ENCODE measurements around the gene SH3BP4. TPM values are rescaled to one million over a fixed set of nuclear protein-coding genes. Genes with fewer than 3 reads are reported as not detected.

Gene SH3BP4
- total RNA-seq, 1 donor from 2014 or later, result 19.2 TPM

GRCh38 chr2:235029054-235029453, 77.2 kb downstream of the SH3BP4 start:
- Histone ChIP-seq H3K27me3 (no peaks in the 10 kb centered on the region), H3K36me3 (no peaks in the 10 kb centered on the region), H3K4me1 (peaks cover 45% of the 10 kb centered on the region), H3K27ac (no peak overlapping the region), H3K9me3 (no peaks in the 10 kb centered on the region), H3K4me3 (no peak overlapping the region)
- TF ChIP-seq CTCF (IDR thresholded peaks at IDR 0.05) (no peak), POLR2AphosphoS5 (IDR thresholded peaks at IDR 0.05; ENCODE audit: insufficient read depth in 1 of 2, low read depth in 1 of 2) (no peak), POLR2A (IDR thresholded peaks at IDR 0.05) (no peak)
- intact Hi-C loops (cut with DNase I), result no loop called here
- DNase-seq (ENCODE audit: extremely low spot score in 2 of 2), result no peak

- Histone ChIP-seq H3K27me3 (no peaks in the 10 kb centered on the region), H3K27ac (no peak overlapping the region), H3K9me3 (no peaks in the 10 kb centered on the region), H3K4me1 (peaks cover 35% of the 10 kb centered on the region), H3K36me3 (no peaks in the 10 kb centered on the region), H3K4me3 (no peak overlapping the region)
- TF ChIP-seq POLR2A (IDR thresholded peaks at IDR 0.05), result no peak
- no peak for TF ChIP-seq CTCF (IDR thresholded peaks at IDR 0.05)
- no peak for TF ChIP-seq POLR2AphosphoS5 (IDR thresholded peaks at IDR 0.05; ENCODE audit: insufficient read depth in 1 of 2, low read depth in 1 of 2)
- DNase-seq (ENCODE audit: extremely low spot score in 2 of 2), result no peak
- intact Hi-C loops (cut with DNase I), result no loop called here
Measured at GRCh38 chr2:235030126-235030525, 78.3 kb downstream of the SH3BP4 start.

- Histone ChIP-seq H3K27ac (no peak overlapping the region), H3K9me3 (no peaks in the 10 kb centered on the region), H3K4me3 (no peak overlapping the region), H3K27me3 (no peaks in the 10 kb centered on the region), H3K4me1 (peaks cover 26% of the 10 kb centered on the region), H3K36me3 (peaks cover 0 to 5% of the 10 kb centered on the region in 2 donors)
- intact Hi-C loops (cut with DNase I), result no loop called here
- TF ChIP-seq CTCF (IDR thresholded peaks at IDR 0.05) (no peak), POLR2A (IDR thresholded peaks at IDR 0.05) (no peak)
- no peak for DNase-seq (ENCODE audit: extremely low spot score in 2 of 2)
Measured at GRCh38 chr2:235030936-235031335, 79.1 kb downstream of the SH3BP4 start.

- no peak for DNase-seq (ENCODE audit: extremely low spot score in 2 of 2)
- no peaks in the 10 kb centered on the region for H3K9me3 ChIP-seq
- no peaks in the 10 kb centered on the region for H3K27me3 ChIP-seq
- no peak overlapping the region for H3K27ac ChIP-seq
- peaks cover 19% of the 10 kb centered on the region for H3K4me1 ChIP-seq
- H3K36me3 ChIP-seq, result peaks cover 0 to 5% of the 10 kb centered on the region in 2 donors
- no peak for TF ChIP-seq CTCF (IDR thresholded peaks at IDR 0.05)
- TF ChIP-seq POLR2A (IDR thresholded peaks at IDR 0.05), result no peak
- no peak for TF ChIP-seq POLR2AphosphoS5 (IDR thresholded peaks at IDR 0.05; ENCODE audit: insufficient read depth in 1 of 2, low read depth in 1 of 2)
- H3K4me3 ChIP-seq, result no peak overlapping the region
- intact Hi-C loops (cut with DNase I), result no loop called here
Measured at GRCh38 chr2:235031686-235032373, 80.0 kb downstream of the SH3BP4 start.

GRCh38 chr2:235032466-235032865, 80.6 kb downstream of the SH3BP4 start:
- DNase-seq (ENCODE audit: extremely low spot score in 2 of 2), result no peak
- Histone ChIP-seq H3K4me3 (no peak overlapping the region), H3K27me3 (no peaks in the 10 kb centered on the region), H3K27ac (no peak overlapping the region), H3K9me3 (no peaks in the 10 kb centered on the region), H3K4me1 (peaks cover 12% of the 10 kb centered on the region), H3K36me3 (peaks cover 0 to 5% of the 10 kb centered on the region in 2 donors)
- intact Hi-C loops (cut with DNase I), result no loop called here
- TF ChIP-seq CTCF (IDR thresholded peaks at IDR 0.05) (no peak), POLR2AphosphoS5 (IDR thresholded peaks at IDR 0.05; ENCODE audit: insufficient read depth in 1 of 2, low read depth in 1 of 2) (no peak), POLR2A (IDR thresholded peaks at IDR 0.05) (no peak)

All from vagina (tissue), 2 donors.